GM19240 (cell line): ENCODE data around the gene PPP1R15B.

Experiments used
- DNase-seq: peaks from one replicate; pipeline ENCODE4 v3.0.0; 2011; ENCODE audit warnings: low spot score; ENCODE audit not compliant: insufficient read length

The PPP1R15B gene

DNA sequence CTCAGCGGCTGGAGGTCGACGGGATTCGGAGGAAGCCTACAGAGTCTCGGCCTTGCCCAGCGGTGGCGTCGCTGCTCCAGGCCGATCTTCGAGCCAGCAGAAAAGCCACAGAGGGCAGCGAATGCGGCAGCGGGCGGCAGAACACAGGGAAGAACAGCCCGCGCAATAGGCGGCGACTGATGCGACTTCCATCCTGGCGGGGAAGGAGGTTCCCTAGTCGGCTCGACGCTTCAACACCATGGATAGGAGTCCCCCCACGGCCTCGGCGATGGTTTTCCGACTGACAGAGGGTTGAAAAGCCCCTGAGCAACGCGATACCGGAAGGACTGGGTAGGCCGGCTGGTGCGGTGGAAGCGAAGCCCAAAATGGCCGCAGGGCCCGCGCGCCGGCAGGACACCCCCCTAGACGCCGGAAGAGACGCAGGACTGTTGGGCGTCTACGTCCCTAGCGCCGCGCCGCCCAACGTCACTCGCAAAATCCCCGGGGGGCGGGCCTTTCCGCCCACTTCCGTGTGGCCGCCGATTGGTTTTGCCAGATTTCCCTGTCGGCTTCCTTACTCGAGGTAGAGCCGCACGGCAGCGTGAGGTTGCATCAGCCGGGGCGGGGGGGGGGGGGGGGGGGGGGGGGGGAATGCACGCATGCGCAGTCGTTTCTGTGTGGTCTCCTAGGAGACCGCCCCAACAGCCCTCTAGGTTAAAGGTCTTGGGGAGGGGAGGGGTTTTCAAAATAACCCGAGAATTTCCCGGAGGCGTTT is at the start of gene PPP1R15B:
TSS of gene PPP1R15B (minus strand) at position 367 of the 754 bp plus-strand sequence. CDS start 406 bp downstream, outside the sequence.
- DNase-seq, result peak; percentile 88

GRCh38 chr1:204460346-204460745 is 48.7 kb upstream of the PPP1R15B start:
- no peak for DNase-seq

DNA sequence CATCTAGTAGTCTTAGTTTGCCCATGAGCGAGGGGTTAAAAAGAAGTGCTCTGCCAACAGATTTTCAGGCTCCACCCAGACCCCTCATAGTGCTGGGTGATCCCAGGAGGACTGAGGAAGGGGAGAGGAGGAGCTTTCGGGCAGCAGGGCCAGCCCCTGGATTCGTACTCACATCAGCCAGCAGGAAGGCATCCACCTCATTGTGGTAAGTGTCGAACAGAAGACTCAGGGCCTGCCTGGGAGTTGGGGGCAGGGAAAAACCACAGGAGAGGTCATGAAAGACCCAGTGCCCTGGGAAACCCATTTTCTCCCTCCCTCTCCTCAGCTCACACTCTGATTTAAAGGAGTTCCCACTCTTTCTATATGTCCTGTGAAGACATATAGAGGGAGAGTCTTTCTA is 48.1 kb upstream of the PPP1R15B start:
- DNase-seq, result no peak

- DNase-seq, result no peak
These were observed 46.0 kb upstream of the PPP1R15B start for GRCh38 chr1:204457666-204458065.

DNA sequence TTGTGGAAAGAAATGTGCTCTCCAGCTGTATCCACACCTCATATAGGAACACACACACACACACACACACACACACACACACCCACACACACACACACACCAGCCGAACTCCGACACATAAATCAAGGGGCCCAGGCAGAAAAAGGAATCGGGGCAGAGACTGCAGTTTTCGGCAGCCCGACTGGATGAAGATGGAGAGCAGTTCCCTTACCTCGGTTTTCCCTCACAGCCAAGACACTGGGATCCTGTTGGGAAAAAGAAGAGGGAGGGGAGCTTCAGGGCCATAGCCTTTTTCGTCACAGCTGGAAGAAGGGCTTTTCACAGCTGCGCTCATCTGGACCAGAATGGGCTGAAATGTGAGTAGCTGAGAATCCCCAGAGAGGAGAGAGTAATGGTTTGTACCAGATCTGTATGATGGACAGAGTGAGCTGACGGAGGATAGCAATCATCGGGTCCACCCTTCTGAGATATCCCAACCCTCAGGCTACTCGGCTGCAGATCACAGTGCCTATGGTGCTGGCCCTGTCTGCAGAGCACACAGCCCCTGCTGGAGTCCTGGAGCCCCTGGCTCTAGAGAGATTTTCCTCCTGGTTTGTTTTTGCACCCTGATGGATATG is 45.3 kb upstream of the PPP1R15B start:
- no peak for DNase-seq

- no peak for DNase-seq
These were observed 44.2 kb upstream of the PPP1R15B start for GRCh38 chr1:204455831-204456145.

DNA sequence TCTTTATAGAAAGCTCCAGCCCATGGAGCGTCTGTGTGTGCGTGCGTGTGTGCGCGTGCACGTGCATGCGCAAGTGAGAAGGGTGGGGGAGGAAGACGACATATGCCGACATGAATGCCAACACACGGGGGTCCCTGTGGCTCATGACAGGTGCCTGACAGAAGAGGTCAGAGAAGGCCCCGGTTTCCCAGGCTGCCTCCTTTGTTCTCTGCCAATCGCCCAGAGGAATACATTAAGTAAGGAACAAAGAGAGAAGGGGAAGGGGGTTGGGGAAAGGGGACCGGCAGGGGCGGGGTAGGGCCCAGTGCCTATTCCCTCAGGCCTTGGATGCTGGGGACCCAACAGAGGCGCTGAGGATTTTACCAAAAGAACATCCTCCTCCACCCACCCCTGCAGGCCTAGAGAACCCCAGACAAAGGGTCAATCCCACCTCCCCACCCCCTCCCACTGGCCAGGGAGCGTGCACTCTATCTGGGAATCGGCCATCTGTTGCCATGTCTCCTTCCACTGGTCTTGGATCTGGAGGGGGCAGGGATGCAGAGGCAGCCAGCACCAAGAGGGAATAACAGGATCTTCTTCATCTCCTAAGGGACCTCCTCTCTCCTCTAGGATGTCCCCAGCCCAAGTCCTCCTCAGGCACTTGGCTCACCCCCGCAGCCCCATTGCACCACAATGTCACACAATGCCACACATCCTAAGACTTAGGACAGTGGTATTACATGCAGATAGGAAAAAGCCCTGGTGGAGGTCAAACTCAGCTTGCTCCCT is 43.6 kb upstream of the PPP1R15B start:
- no peak for DNase-seq

GRCh38 chr1:204454476-204454875 is 42.9 kb upstream of the PPP1R15B start:
- DNase-seq, result no peak

DNA sequence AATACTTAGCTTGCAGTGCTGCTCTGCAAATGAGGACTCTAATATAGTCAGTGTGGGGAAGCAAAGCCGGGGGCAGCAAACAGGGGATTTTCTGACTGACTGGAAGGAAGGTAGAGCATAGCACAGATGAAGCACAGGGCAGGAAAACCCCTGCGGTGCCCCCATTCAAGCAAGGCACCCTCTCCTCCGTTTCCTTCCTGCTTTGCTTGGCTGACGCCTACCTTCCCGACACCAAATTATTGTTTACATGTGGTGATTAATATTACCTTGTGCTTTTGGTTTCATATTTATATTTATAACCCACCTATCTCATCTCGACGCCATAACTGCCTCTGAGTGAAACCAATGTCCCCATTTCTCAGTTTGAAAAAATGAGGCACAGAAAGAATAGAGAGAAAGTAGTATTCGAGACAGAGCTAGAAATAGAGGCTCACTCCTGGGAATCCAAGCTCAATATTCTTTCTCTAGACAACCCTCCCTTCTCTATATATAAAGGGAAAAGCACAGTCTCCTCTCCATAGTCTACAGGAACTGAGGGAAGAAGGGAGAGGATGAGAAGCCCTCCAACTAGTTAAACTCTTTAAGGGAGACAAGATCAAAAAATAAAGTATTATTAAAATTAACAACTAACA is 41.6 kb upstream of the PPP1R15B start:
- peak; percentile 76 for DNase-seq

- no peak for DNase-seq
These were observed 39.9 kb upstream of the PPP1R15B start for GRCh38 chr1:204451352-204452124.

- no peak for DNase-seq
These were observed 39.0 kb upstream of the PPP1R15B start for GRCh38 chr1:204450461-204451257.

DNA sequence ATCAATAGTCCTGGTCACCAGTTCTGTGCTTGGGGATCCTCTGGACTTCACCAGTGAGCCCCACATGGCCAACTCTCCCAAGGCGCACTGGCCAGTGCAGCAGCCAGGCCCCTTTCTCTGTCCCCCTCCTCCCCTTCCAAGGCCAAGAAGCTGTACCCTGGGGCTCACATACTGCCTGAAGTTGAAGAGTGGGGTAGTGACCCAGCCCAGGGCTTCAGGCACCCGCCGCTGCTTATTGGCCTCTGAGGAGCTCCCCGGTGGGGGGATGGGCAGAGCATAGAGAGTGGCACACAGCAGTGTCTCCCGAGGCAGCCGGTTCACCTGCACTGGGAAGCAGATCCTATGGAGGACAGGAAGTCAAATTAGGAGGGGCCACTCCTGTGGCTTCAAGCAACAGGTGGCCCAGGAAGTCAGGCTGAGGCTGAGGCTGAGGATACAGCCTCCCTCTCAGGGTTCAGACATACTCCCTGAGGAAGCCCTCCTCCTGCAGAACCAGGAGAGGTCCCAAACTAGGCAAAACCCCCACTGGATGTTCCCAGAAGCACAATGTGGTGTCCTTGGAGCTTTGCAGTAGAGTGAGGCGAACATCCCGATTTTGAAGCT is 38.2 kb upstream of the PPP1R15B start:
- no peak for DNase-seq

DNA sequence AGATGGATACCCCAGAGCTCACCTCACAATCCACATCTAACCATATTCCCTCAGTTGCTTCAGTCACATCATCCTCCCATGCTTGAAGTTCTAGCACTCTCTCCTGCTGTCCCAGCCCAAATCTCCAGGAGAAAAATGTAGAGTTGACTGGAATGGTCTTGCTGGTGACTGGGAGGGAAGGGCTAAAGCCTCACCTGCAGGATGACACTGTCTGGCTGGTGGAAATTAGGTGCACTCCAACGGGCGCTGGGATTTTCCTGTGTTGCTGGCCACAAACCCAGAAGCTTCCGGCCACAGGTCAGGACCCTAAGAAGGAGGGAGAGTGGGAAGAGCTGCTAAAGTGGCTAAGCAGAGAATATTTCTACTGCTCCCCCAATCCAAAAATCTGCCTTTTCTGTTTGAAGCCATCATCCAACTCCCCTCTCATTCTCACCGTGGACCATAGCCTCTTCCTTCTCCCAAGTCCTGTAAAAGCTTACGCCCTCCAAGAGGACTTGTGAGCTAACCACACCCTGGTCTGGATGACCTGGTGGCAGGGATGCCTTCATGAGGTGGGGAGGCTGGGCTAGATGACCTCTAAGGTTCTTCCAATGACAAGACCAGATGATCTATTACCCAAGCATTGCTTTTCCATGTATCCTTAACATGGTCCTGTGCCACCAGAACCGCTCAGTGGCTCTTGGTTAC is 37.5 kb upstream of the PPP1R15B start:
- no peak for DNase-seq

- no peak for DNase-seq
These were observed 36.8 kb upstream of the PPP1R15B start for GRCh38 chr1:204448344-204448964.

DNA sequence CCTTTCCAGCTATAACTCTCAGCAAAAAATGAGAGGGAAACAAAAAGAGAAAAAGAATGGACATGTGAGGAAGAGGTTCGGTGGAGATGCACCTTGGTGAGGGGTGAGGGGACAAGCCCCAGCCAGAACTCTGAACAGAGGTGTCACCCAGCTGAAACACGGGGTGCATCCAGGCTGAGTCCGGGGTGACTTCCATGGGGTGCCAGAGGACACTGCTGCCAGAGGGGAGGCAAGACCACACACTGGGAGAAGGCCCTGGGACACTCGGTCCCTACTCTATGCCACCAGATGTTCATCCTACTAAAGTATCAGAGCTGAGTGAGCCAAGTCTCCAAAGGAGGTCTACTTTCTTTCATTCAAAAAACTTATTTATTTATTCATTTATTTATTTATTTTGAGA is 36.1 kb upstream of the PPP1R15B start:
- DNase-seq, result no peak

DNA sequence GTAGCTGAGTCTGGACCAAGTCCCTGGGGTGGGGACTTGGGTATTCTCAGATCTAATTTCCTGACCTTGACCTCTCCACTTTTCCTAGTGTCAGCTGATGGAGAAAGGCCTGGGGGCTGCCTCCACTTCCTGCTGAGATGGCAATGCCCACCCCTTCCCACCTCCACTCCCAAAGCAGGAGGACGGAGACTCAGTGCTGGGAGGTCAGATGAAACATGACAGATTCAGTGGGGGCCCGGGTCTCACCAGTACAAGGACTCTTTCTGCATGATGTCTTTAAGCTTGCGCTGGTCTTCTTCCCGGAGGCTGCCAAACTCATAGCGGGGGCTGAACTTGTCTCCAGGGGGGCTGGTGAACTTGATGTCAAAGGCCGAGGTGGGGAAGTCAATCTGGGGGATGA is 35.6 kb upstream of the PPP1R15B start:
- DNase-seq, result no peak

- peak; percentile 78 for DNase-seq
These were observed 34.9 kb upstream of the PPP1R15B start for GRCh38 chr1:204446413-204447111.

DNA sequence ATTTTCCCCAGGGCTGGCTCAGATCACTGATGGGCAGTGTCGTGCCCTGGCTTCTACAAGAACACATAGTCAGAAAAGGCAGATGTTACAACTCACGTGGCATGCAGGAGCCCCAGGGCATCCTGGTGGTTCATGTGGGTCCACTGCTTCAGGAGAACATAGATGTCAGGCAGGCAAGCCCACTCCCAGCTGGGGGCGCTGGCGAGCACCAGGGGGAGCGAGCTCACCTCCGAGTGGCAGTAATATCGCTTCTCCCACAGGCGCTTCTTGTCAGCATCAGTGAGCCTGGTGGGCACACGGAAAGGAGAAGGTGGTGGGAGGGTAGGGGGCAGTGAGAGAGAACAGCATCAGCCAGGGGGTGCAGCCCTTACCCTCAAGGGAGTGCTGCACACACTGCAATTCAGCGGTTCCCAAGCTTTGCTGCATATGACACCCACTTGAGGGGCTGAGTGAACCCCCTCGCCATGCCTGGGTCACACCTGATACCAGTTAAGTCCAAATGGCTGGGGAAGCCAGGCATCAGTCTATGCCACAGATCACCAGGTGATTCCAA is 34.3 kb upstream of the PPP1R15B start:
- no peak for DNase-seq
